ENCODE results near the gene CTNND2. TPM values are rescaled to one million over a fixed set of nuclear protein-coding genes. Genes with fewer than 3 reads are reported as not detected.

The CTNND2 gene
- polyA plus RNA-seq, 1 donor from 2014 or later: 67.0 TPM

- Histone ChIP-seq H4K20me1 (ENCODE audit: insufficient read depth) (no peaks in the 10 kb centered on the region), H3K4me2 (ENCODE audit: low read length) (no peak overlapping the region), H3K4me3 (ENCODE audit: low read length) (no peak overlapping the region), H3F3A (ENCODE audit: insufficient read depth, low read length, poor library complexity, severe bottlenecking) (no peaks in the 10 kb centered on the region), H3K9ac (ENCODE audit: low read length) (no peak overlapping the region), H3K36me3 (ENCODE audit: insufficient read depth, low read length) (no peaks in the 10 kb centered on the region), H3K79me2 (replicated peaks; ENCODE audit: insufficient read depth, low read length) (no peaks in the 10 kb centered on the region), H3K9me2 (ENCODE audit: insufficient read depth, low read length) (no peaks in the 10 kb centered on the region), H3K9me3 (ENCODE audit: low read length) (no peaks in the 10 kb centered on the region), H3K27ac (ENCODE audit: low read length) (no peak overlapping the region), H2AFZ (ENCODE audit: low read depth, low read length) (no peak overlapping the region), H3K27me3 (ENCODE audit: insufficient read depth, low read depth, low read length) (no peaks in the 10 kb centered on the region)
- no peak for TF ChIP-seq RAD21 (conservative IDR thresholded peaks at IDR 0.05)
- TF ChIP-seq SMC3 (conservative IDR thresholded peaks at IDR 0.05; ENCODE audit: poor library complexity): no peak
- no peak for TF ChIP-seq POLR2AphosphoS5 (IDR thresholded peaks at IDR 0.05)
- TF ChIP-seq MXI1 (conservative IDR thresholded peaks at IDR 0.05; ENCODE audit: poor library complexity, severe bottlenecking): no peak
- no peak for TF ChIP-seq REST (IDR thresholded peaks at IDR 0.05; ENCODE audit: borderline replicate concordance)
- TF ChIP-seq CTCF (IDR thresholded peaks at IDR 0.05; ENCODE audit: poor library complexity, severe bottlenecking): no peak
- no peak for TF ChIP-seq EP300 (conservative IDR thresholded peaks at IDR 0.05; ENCODE audit: poor library complexity, severe bottlenecking)
- no peak for TF ChIP-seq EZH2 (IDR thresholded peaks at IDR 0.05; ENCODE audit: borderline replicate concordance, insufficient read depth, low read length, poor library complexity, severe bottlenecking)
- no peak for TF ChIP-seq TAF1 (IDR thresholded peaks at IDR 0.05; ENCODE audit: low read depth)
These were observed 614.5 kb downstream of the CTNND2 start for GRCh38 chr5:11289733-11290132.

GRCh38 chr5:11289208-11289607, 615.0 kb downstream of the CTNND2 start:
- Histone ChIP-seq H2AFZ (ENCODE audit: low read depth, low read length) (no peak overlapping the region), H3K27ac (ENCODE audit: low read length) (no peak overlapping the region)

More at GRCh38 chr5:11289208-11289607, 615.0 kb downstream of the CTNND2 start:
- H3K79me2 ChIP-seq (replicated peaks; ENCODE audit: insufficient read depth, low read length): no peaks in the 10 kb centered on the region
- no peaks in the 10 kb centered on the region for H3F3A ChIP-seq (ENCODE audit: insufficient read depth, low read length, poor library complexity, severe bottlenecking)
- no peaks in the 10 kb centered on the region for H4K20me1 ChIP-seq (ENCODE audit: insufficient read depth)
- no peaks in the 10 kb centered on the region for H3K36me3 ChIP-seq (ENCODE audit: insufficient read depth, low read length)
- H3K9me3 ChIP-seq (ENCODE audit: low read length): no peaks in the 10 kb centered on the region
- no peak overlapping the region for H3K4me3 ChIP-seq (ENCODE audit: low read length)
- no peak for TF ChIP-seq EZH2 (IDR thresholded peaks at IDR 0.05; ENCODE audit: borderline replicate concordance, insufficient read depth, low read length, poor library complexity, severe bottlenecking)
- TF ChIP-seq RAD21 (conservative IDR thresholded peaks at IDR 0.05): no peak
- TF ChIP-seq SMC3 (conservative IDR thresholded peaks at IDR 0.05; ENCODE audit: poor library complexity): no peak
- no peak for TF ChIP-seq TAF1 (IDR thresholded peaks at IDR 0.05; ENCODE audit: low read depth)
- TF ChIP-seq EP300 (conservative IDR thresholded peaks at IDR 0.05; ENCODE audit: poor library complexity, severe bottlenecking): no peak
- TF ChIP-seq REST (IDR thresholded peaks at IDR 0.05; ENCODE audit: borderline replicate concordance): no peak
- TF ChIP-seq MXI1 (conservative IDR thresholded peaks at IDR 0.05; ENCODE audit: poor library complexity, severe bottlenecking): no peak
- no peak for TF ChIP-seq CTCF (IDR thresholded peaks at IDR 0.05; ENCODE audit: poor library complexity, severe bottlenecking)
- TF ChIP-seq POLR2AphosphoS5 (IDR thresholded peaks at IDR 0.05): no peak
- H3K9me2 ChIP-seq (ENCODE audit: insufficient read depth, low read length): no peaks in the 10 kb centered on the region
- H3K4me2 ChIP-seq (ENCODE audit: low read length): no peak overlapping the region
- no peak overlapping the region for H3K9ac ChIP-seq (ENCODE audit: low read length)
- no peaks in the 10 kb centered on the region for H3K27me3 ChIP-seq (ENCODE audit: insufficient read depth, low read depth, low read length)
